NCI-H2081 (cell line): ENCODE measurements around the gene UIMC1.

Source experiments
- DNase-seq, 2 experiments: peaks; one replicate each; lab custom pipeline; 2025; lab: John Stamatoyannopoulos, UW

The UIMC1 gene

DNA sequence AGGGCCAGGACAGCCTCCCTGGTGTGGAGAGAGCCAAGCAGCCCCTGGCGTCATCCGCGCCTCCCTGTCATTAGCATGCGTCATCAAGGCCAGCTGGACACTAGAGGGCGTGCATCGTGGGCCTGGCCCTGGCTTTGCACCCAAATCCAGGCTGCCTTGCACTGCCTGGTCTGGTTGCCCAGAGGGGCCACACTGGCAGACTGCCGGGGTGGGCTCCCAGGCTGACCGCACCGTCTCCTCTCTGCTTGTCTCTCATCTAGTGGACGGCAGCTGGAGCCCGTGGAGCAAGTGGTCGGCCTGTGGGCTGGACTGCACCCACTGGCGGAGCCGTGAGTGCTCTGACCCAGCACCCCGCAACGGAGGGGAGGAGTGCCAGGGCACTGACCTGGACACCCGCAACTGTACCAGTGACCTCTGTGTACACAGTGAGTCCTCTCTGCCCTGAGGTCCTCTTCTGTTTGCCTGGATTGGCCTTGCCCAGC, 136.4 kb downstream of the UIMC1 start:
- DNase-seq = no peak

GRCh38 chr5:176869501-176870109, 137.0 kb downstream of the UIMC1 start:
- DNase-seq = no peak

DNA sequence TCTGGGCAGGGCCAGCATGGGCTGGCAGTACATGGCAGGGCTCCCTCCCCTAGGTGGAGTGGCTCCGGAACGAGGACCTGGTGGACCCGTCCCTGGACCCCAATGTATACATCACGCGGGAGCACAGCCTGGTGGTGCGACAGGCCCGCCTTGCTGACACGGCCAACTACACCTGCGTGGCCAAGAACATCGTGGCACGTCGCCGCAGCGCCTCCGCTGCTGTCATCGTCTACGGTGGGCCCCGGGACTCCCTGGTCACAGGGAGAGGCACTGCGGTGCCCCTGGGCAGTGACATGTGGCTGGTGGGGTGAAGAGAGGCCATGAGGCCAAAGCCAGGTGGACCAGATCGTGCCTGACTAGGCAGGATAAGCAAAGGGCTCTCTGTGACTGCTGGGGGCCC, 137.8 kb downstream of the UIMC1 start:
- no peak for DNase-seq

DNA sequence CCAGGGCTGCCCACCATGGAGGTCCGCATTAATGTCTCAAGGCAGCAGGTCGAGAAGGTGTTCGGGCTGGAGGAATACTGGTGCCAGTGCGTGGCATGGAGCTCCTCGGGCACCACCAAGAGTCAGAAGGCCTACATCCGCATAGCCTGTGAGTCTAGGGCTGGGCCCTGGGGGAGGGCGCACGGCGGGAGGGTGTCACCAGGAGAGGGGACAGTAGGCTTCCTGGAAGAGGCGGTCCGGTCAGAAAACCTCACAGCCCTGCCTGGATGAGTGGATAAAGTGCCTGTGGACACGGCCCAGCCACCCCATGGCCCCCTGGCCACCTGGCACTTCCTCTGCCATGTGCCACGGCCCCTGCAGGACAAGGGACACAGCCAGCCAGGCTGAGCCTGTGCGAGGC, 138.5 kb downstream of the UIMC1 start:
- DNase-seq = no peak

DNA sequence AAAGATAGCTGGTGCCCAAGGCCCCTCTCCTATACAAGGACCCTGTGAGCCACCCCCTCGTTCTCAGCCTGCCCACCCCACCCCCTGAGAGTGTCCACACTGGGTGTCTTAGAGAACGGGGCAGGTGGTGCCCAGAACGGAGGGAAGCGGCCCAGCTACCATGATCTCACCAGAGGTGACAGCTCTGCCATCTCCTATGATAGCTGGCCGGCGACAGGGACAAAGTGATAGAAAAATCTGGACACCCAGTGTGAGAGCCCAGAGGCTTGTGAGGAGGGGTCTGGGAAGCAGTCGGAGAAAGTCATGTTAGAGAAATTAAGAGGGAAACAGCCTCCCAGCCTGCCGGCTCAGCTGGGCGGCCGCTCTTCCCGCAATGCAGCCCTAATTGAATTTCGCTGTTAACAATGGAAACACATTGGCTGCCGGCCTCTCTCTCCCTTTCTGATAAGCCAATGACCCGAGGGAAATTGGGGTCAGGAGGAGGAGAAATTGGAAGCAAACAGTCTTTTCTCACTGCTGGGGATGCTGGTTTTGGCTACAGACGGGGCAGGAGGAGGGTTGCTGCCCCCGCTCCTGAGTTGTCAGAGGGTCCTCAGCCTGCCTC, 139.8 kb downstream of the UIMC1 start:
- peak; percentile 27 to 28 for DNase-seq

GRCh38 chr5:176865964-176866363, 140.6 kb downstream of the UIMC1 start:
- DNase-seq = no peak

- no peak for DNase-seq
Observed at GRCh38 chr5:176864755-176865154, 141.8 kb downstream of the UIMC1 start.

- no peak for DNase-seq
Observed at GRCh38 chr5:176863765-176864098, 142.8 kb downstream of the UIMC1 start.

GRCh38 chr5:176863041-176863764, 143.4 kb downstream of the UIMC1 start:
- no peak for DNase-seq

GRCh38 chr5:176862330-176862995, 144.1 kb downstream of the UIMC1 start:
- no peak for DNase-seq

DNA sequence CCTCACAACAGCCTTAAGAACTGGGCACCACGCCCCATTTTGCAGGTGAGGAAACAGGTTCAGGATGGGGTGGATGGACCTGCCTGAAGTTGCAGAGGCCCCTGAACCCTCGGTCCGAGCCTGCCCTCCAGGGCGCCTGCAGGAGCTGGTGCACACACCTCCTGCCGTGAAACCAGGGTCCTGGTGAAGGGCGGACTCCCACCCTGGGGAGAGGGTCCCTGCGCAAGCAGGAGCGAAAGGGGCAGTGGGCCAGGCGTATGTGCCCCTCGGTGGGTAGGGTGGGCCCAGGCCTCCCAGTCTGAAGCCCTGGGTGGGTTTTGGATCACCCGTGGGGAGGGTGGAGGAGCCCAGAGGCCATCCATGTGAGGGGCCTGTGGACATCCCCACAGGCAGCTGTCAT, 145.3 kb downstream of the UIMC1 start:
- no peak for DNase-seq

GRCh38 chr5:176860381-176860780, 146.2 kb downstream of the UIMC1 start:
- DNase-seq = no peak

GRCh38 chr5:176859916-176860315, 146.7 kb downstream of the UIMC1 start:
- DNase-seq = no peak

DNA sequence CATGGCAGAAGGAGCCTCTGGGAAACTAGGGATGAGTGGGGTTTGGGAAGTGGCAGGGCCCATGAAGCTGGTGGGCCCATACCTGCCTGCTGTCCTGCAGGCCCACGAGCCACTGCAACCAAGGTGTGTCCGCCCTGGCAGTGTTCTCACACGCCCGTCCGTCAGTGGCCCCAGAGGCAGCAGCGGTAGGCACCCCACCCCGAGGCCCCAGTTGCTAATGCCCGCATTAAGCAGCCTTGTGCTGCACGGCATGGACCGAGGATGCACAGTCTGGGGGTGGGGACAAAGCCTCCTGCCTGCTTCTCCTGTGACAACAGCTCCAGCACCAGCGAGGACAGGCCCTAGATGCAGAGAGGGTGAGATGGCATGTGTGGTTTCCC, 148.7 kb downstream of the UIMC1 start:
- DNase-seq = no peak

DNA sequence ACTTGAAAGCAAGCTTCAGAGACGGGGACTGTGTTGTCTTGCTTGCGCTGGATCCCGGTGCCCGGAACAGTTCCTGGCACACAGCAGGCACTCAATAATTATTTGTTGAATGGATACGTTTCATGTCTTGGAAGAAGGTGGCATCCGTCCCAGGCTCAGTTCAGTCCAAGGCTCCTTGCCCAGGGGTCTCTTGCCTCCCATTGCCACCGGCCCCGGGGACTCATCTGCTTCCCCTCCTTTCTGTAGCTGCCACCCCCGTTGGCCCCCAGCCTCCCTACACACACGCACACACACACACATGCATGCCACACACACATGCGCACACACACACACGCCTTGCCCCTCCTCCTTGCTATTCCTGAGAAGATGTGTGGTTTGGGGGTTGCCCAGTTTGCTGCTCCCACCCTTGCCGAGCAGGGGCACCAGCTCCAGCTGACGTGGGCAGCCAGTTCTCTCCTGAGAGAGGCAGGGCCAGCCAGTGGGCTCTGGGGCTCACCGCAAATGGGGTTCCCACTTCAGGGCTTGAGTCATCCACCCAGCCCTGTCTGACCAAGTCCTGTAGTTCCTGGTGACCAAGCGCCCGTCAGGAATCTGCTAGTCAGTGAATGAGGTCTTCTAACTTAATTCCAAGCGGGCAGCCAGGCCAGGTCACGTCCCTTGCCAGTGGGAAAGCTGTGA, 149.2 kb downstream of the UIMC1 start:
- no peak for DNase-seq

DNA sequence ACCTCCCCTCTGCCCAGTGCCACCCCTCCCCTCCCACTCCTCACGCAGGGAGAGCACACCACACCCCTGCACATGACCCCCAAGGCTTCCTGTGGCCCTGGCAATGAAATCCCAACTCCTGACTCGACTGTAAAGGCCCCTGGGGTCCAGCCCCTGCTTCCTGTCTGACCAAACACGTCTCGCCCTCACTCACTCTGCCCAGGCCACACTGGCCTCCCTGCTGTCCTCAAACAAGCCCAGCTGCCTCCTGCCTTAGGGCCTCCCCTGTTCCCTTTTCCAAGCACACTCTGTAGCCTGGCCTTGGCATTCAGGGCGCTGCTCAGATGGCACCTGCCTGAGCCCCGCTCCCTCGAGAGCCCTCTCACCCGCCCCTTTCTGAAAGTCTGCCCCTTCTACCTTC, 149.8 kb downstream of the UIMC1 start:
- DNase-seq = no peak

GRCh38 chr5:176855598-176855997, 151.0 kb downstream of the UIMC1 start:
- no peak for DNase-seq
